ENCODE data around the gene FRS3.

The FRS3 gene

GRCh38 chr6:41734666-41735426 is 44.9 kb downstream of the FRS3 start:
- TF ChIP-seq CTCF (IDR thresholded peaks at IDR 0.05): no peak

DNA sequence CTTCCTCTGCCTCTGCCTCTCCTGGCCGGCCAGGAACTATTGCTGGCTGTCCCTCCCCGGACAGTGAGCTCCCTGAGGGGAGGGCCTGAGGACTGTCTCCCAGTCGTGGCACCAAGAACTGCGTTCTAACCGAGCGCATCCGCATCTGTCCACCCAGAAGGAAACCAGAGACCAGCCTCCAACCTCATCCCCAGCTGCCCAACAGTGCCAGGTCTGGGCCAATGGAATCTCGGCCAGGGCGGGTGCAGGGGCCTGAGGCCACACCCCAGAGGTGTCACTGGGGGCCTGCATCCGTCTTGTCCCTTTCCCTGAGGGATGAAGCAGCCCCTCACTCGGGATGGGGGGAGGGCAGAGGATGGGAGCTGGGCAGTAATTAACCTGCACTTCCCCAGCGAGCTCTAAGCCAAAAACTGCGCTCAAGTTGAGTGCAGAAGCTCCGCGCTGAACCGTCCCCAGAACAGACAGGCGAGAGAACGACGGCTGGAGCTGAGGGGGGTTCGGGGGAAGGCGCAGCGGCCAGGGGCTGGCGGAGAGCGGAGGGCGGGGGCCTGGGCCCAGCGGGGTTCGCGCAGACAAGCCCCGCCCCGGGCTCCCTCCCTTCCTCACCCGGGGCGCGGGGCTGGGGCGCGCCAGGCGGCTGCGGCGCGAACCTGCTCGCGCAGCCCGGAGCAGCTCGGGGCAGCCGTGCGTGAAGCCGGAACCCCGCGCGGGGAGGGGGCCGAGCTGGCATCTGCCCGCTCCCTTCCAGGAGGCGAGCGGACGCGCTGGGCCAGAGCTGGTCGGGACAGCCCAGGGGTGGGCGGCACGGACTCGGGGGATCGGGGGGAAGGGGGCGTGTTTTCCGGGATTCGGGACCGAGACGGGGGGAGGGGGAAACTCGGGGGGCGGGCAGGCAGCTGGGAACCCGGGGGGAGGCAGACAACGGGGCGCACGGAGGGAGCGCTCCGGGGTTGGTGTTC is 45.7 kb downstream of the FRS3 start:
- no peak for TF ChIP-seq CTCF (IDR thresholded peaks at IDR 0.05)

DNA sequence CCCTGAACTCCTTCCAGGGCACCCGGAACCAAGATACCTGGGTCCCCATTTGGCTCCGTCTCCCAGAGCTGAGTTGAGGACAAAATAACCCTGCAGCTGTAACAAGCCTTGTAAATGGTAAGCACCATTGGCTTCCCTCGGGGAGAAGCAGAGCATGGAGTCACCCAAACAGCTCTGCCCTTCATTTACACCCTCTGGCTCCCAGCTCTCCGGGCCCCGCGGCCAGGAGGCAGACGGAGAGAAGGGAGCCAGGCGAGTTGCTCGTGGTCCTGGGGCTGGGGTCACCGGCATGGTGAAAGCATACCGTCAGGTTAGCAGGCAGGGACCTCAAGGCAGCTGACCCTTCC is 46.4 kb downstream of the FRS3 start:
- TF ChIP-seq CTCF (IDR thresholded peaks at IDR 0.05): no peak

DNA sequence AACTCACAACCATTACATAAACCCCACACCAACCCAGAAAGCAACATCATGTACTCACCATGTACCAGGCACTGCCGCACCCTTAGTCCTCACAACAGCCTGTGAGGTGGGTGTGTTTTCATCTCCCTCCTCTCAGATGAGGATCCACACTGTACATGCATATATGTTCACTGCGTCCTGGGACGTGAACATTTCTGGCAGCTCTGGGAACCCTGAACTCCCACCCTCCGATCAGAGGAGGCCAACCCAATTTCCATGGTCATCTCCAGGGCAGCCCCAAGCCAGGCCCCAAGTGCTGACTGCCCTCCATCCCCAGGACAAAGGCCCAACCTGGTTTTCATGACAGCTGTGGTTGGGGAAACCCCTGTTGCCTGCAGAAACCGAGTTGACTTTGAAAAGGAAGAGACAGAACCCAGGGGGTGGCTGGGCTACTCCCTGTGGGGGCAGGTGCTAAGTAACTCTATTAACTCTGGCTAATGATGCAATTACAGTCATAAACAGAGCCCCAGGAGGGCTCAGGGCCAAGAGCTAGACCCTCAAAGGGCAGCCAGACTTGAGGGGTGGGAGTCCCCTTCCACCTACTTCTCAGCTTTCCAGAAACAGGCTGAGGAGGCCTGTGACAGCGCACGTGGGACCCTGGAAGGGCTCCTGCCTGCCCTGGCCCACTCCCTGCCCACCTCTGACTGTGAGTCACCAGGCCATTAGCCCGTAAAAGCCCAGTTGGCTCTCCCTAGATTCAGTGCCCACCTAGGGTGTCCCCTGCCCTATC is 46.9 kb downstream of the FRS3 start:
- no peak for TF ChIP-seq CTCF (IDR thresholded peaks at IDR 0.05)

GRCh38 chr6:41732149-41732548 is 47.6 kb downstream of the FRS3 start:
- TF ChIP-seq CTCF (IDR thresholded peaks at IDR 0.05): no peak

GRCh38 chr6:41731561-41732086 is 48.1 kb downstream of the FRS3 start:
- no peak for TF ChIP-seq CTCF (IDR thresholded peaks at IDR 0.05)
